ENCODE results near the gene PSMC5.
A peak's percentile ranks its signal among the peaks of the same experiment; 100 is the strongest.

PSMC5 gene

GRCh38 chr17:63832455-63832854 is 5.2 kb downstream of the PSMC5 start:
- no peak for FAIRE-seq
- DNase-seq (ENCODE audit: insufficient read length, low spot score), result no peak
- no peak for TF ChIP-seq CTCF (IDR thresholded peaks at IDR 0.05; ENCODE audit: insufficient read depth, missing control alignments)

GRCh38 chr17:63833026-63833740 is 6.0 kb downstream of the PSMC5 start:
- TF ChIP-seq CTCF (IDR thresholded peaks at IDR 0.05; ENCODE audit: insufficient read depth, missing control alignments), result no peak
- DNase-seq (ENCODE audit: insufficient read length, low spot score), result peak; percentile 90
- no peak for FAIRE-seq

GRCh38 chr17:63833741-63834373 is 6.6 kb downstream of the PSMC5 start:
- DNase-seq (ENCODE audit: insufficient read length, low spot score) (no peak), FAIRE-seq (no peak)
- no peak for TF ChIP-seq CTCF (IDR thresholded peaks at IDR 0.05; ENCODE audit: insufficient read depth, missing control alignments)

- peak; percentile 87 for TF ChIP-seq CTCF (IDR thresholded peaks at IDR 0.05; ENCODE audit: insufficient read depth, missing control alignments)
- no peak for FAIRE-seq
- DNase-seq (ENCODE audit: insufficient read length, low spot score), result no peak
Observed at GRCh38 chr17:63834431-63835166, 7.4 kb downstream of the PSMC5 start.

- no peak for DNase-seq (ENCODE audit: insufficient read length, low spot score)
- TF ChIP-seq CTCF (IDR thresholded peaks at IDR 0.05; ENCODE audit: insufficient read depth, missing control alignments), result no peak
- FAIRE-seq, result no peak
Observed at GRCh38 chr17:63835167-63835720, 8.0 kb downstream of the PSMC5 start.

GRCh38 chr17:63836811-63837210 is 9.6 kb downstream of the PSMC5 start:
- no peak for FAIRE-seq
- no peak for TF ChIP-seq CTCF (IDR thresholded peaks at IDR 0.05; ENCODE audit: insufficient read depth, missing control alignments)
- no peak for DNase-seq (ENCODE audit: insufficient read length, low spot score)
